Skeletal muscle satellite cell (primary cell): Measurements from ENCODE around the gene CLDN10.

Experiments used
- H3K27me3 ChIP-seq: 2 replicates; pipeline ENCODE4 v1.7.0; 2013; ENCODE audit warnings: low read length; ENCODE audit not compliant: control insufficient read depth, insufficient read depth
- H3K36me3 ChIP-seq: 2 replicates; pipeline ENCODE4 v1.7.0; 2013; ENCODE audit warnings: mild to moderate bottlenecking, control low read depth, low read length; ENCODE audit not compliant: insufficient read depth
- H3K4me1 ChIP-seq: 2 replicates; pipeline ENCODE4 v1.7.0; 2013; ENCODE audit warnings: low read length; ENCODE audit not compliant: control insufficient read depth, insufficient read depth
- H3K4me2 ChIP-seq: 2 replicates; pipeline ENCODE4 v1.7.0; 2013; ENCODE audit warnings: mild to moderate bottlenecking, low read length
- H3K4me3 ChIP-seq: 2 replicates; pipeline ENCODE4 v1.7.0; 2013; ENCODE audit warnings: low read length
- H3K9ac ChIP-seq: 2 replicates; pipeline ENCODE4 v1.7.0; 2013; ENCODE audit warnings: mild to moderate bottlenecking, low read depth, low read length, moderate library complexity
- H3K9me3 ChIP-seq: replicated peaks from 2 replicates; pipeline ENCODE4 v1.7.0; 2013; ENCODE audit warnings: mild to moderate bottlenecking, control low read depth, low read length

Gene CLDN10

DNA sequence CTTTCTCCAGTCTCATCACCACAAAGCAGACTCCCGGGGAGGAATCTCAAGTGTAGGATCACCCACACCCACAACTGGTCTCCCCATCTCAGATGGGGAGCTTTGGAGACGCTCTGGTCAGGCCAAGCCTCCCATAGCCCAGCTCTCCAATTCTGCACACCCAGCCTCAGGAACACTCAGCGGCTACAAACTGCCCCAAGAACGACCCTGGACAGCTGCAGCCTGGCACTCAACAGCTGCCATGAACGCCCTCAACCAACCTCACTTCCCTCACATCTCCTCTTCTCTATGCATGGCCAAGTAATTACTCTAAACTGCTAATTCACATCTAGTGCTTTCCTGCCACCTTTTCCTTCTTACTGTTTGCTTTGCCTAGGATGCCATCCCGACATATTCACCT is 49.4 kb downstream of the CLDN10 start:
- Histone ChIP-seq H3K27me3 (no peaks in the 10 kb centered on the region), H3K4me2 (no peak overlapping the region), H3K9me3 (no peaks in the 10 kb centered on the region), H3K9ac (no peak overlapping the region), H3K4me1 (peaks cover 24% of the 10 kb centered on the region), H3K36me3 (peaks cover 29% of the 10 kb centered on the region), H3K4me3 (no peak overlapping the region)

DNA sequence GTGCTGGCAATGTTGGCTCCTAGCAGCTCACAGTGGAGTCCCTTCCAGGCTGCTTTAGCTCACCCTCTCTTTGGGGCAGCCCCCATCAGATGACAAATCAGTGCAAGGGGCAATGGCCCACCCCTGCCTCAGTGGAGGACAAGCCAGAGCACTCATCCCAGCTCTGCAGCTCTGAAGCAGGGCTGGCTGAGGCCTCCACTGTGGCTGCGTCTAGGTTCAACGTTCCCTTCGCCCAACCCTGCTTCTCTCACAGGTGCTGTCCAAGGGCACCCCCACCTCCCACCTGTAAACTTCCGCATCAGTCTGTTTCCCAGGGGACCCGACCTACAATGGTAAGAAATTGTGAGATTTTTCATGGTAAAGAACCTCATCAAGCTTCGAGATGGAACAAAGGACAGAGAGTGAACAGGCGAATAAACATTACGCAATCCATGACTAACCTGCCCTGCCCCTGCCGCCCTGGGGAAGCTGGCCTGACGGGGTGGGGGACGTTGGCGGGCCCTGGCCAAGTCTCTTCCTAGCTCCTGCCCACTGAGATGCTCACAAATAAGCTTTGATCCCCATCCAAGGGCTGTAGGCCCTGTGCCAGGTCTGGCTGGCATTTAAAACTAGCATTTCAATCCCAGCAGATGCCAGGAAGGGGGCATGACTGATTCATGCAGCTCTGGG is 51.5 kb downstream of the CLDN10 start:
- peaks cover 36% of the 10 kb centered on the region for H3K36me3 ChIP-seq
- peaks cover 36% of the 10 kb centered on the region for H3K4me1 ChIP-seq
- no peaks in the 10 kb centered on the region for H3K9me3 ChIP-seq
- H3K9ac ChIP-seq, result peak overlapping the region; percentile 53
- no peaks in the 10 kb centered on the region for H3K27me3 ChIP-seq
- H3K4me2 ChIP-seq, result peak overlapping the region; percentile 75
- peak overlapping the region; percentile 44 for H3K4me3 ChIP-seq

DNA sequence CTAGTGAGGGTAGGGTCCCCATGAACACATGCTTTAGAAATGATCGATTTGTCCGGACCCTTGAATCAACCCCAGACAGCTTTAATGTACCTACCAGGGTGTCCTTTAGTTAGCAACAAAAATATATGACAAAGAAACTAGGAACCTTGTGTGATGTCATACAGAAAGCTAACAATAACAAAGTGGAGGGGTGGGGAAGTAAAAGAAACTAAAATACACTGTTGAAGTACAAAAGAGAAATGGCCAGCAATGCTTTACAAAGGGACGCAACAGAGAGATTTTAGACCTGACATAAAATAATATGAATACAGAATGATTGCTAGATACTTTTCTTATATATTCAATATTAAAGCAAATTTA is 52.0 kb downstream of the CLDN10 start:
- Histone ChIP-seq H3K4me1 (peaks cover 38% of the 10 kb centered on the region), H3K27me3 (no peaks in the 10 kb centered on the region), H3K36me3 (peaks cover 40% of the 10 kb centered on the region), H3K9ac (peak overlapping the region; percentile 53), H3K4me2 (peak overlapping the region; percentile 75), H3K9me3 (no peaks in the 10 kb centered on the region), H3K4me3 (peak overlapping the region; percentile 44)

DNA sequence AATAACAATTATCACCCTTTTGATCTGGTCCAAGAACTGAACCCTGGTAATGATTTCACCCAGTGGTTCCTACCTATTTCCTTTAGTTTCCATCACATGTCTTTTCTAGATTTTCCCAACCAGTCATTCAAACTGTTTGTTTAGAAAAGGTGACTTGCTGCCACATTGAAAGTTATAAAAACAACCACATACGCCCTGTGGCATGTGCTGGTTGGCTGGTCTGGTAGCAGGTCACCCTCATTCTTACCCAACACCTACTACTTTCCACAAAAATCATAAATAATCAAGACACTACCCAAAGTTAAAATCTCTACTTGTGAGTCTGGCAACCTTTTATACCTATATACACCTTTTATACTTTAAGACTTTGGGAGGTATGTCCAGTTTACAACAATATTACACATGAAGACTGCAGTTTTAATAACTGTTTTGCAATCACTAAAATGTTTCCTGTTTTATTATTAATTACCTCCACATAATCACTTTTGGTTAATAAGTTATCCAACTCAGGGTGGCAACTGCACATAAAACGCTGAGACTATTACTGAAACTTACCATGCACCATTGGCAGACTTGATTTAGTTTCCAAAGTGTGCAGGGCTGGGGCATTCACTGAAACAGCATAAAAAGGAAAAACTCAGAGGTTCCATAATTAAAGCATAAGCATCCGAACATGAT is 53.1 kb downstream of the CLDN10 start:
- Histone ChIP-seq H3K4me2 (no peak overlapping the region), H3K9ac (no peak overlapping the region), H3K4me3 (no peak overlapping the region), H3K9me3 (no peaks in the 10 kb centered on the region), H3K27me3 (no peaks in the 10 kb centered on the region), H3K4me1 (peaks cover 38% of the 10 kb centered on the region), H3K36me3 (peaks cover 35% of the 10 kb centered on the region)

DNA sequence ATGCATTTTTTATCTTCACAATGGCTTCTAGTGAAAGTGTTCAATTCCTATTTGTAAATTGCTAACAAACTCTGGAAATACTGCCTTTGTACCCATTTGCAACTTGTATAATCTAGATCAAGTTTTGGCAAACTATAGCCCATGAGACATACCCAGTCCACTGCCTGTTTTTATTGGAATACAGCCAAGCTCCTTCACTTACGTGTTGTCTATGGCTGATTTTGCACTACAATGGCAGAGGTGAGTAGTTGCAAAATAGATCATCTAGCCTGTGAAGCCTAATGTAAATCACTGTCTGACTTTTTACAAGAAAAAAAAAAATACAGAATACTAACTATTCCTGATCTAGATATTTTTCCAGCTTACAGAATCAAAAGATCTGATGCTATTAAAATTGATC is 54.8 kb downstream of the CLDN10 start:
- Histone ChIP-seq H3K4me1 (peaks cover 38% of the 10 kb centered on the region), H3K36me3 (peaks cover 40% of the 10 kb centered on the region), H3K9ac (no peak overlapping the region), H3K9me3 (no peaks in the 10 kb centered on the region), H3K4me3 (no peak overlapping the region), H3K27me3 (no peaks in the 10 kb centered on the region), H3K4me2 (no peak overlapping the region)

DNA sequence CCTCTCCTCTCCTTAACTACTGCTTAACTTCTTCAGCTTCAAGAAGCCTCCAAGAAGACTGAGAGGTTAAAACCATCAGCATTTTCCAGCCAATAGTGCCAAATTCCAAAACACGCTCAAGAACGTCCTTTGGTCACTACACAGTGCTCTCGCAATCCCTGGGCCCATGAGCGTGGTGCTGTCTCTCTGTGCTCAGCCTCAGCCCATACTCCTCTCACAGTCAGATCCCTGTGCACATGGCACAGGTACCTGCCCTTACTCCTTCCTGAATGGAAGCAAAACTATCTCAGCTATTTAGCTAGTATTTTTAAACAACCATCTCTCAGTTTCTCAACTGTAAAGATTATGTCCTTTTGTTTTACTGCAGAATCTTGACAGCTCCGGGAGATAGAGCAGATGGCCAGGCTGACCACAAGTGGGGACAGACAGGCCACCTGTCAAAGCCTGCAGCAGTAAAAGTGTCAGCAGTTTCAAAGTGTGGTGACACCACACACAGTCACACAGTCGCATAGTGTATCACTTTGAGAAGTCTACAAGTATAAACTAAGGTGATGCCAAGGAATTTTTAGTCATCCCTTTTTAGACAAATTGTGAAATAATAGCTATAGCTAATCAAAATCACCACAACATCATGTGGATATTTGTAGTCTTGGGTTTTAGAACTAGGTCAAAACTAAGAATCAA is 56.3 kb downstream of the CLDN10 start:
- no peak overlapping the region for H3K4me2 ChIP-seq
- H3K4me3 ChIP-seq, result no peak overlapping the region
- no peaks in the 10 kb centered on the region for H3K27me3 ChIP-seq
- H3K4me1 ChIP-seq, result peaks cover 33% of the 10 kb centered on the region
- no peaks in the 10 kb centered on the region for H3K9me3 ChIP-seq
- H3K36me3 ChIP-seq, result peaks cover 40% of the 10 kb centered on the region
- no peak overlapping the region for H3K9ac ChIP-seq

DNA sequence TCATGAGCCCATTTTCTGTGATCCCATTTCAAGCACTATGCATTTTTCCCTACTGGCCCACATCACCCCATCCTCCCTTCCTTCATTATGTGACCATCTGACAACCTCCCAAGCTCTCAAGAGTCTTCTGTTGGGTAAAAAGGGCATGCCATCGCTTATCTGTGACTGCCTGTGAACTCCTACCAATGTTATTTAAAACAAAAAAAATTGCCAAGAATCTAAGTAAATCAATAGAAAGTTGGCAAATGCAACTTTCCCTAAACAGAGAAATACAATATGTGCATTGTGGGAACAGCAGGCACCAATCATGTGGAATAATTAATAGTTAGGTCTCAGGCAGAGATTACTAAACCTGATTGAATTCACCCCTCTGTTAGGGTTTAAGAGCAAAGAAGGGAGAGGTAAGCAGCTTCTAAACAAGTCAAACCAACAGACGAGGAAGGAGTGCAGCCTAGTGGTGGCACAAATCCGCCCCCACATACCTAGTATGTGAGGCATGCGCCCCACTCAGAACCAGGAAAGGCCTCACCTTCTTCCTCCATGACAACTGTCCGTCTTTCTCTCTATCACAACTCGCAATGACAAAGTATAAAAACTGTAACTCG is 62.2 kb downstream of the CLDN10 start:
- peaks cover 55% of the 10 kb centered on the region for H3K36me3 ChIP-seq
- no peak overlapping the region for H3K4me3 ChIP-seq
- H3K9me3 ChIP-seq, result no peaks in the 10 kb centered on the region
- no peaks in the 10 kb centered on the region for H3K27me3 ChIP-seq
- H3K9ac ChIP-seq, result no peak overlapping the region
- no peak overlapping the region for H3K4me2 ChIP-seq
- no peaks in the 10 kb centered on the region for H3K4me1 ChIP-seq

DNA sequence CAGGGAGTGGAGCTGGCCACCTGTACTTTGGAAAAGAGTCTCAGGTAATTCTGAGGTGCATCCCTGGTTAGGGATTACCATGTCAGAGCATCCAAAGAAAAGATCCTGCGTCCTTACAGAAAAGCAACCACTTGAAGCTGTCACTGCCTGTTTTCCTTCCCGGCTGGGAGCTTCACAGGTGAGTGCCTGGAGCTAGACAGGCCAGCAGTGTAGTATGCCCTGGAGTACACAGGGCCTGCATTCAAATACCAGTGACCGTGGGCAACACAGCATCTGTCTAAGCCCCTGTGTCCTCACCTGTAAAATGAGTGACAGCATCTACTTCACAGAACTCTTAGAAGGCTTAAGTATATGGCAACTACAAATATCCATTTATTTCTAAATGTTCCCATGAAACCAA is 63.0 kb downstream of the CLDN10 start:
- H3K4me3 ChIP-seq, result no peak overlapping the region
- no peaks in the 10 kb centered on the region for H3K4me1 ChIP-seq
- peaks cover 63% of the 10 kb centered on the region for H3K36me3 ChIP-seq
- H3K9me3 ChIP-seq, result no peaks in the 10 kb centered on the region
- no peaks in the 10 kb centered on the region for H3K27me3 ChIP-seq
- no peak overlapping the region for H3K9ac ChIP-seq
- H3K4me2 ChIP-seq, result no peak overlapping the region

DNA sequence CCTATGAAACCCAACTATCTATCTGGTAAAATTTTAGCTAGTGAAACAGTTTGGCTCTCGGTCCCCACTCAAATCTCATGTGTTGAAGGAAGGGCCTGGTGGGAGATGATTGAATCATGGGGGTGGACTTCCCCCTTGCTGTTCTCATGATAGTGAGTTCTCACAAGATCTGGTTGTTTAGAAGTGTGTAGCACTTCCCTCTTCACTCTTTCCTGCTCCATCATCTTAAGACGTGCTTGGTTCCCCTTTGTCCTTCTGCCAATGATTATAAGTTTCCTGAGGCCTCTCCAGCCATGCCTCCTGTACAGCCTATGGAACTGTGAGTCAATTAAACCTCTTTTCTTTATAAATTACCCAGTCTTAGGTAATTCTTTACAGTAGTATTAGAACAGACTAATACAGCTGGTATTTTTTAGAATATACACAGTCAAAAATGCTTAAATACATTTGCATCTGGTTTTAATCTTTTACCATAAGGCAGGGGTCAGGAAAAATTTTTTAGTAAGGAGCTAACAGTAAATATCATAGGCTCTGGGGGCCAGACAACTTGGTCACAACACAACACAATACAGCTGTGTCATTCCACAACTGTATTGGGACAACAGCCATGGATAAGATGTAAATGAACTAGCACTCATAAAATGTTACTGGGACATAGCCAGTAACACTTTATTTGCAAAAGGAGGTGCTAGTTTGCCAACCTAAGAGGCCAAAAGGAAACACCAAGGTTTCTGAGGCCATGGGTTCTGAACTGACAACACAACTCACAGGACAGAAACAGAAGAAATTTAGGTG is 67.7 kb downstream of the CLDN10 start:
- H3K36me3 ChIP-seq, result peaks cover 74% of the 10 kb centered on the region
- no peak overlapping the region for H3K4me3 ChIP-seq
- H3K4me2 ChIP-seq, result no peak overlapping the region
- no peaks in the 10 kb centered on the region for H3K27me3 ChIP-seq
- no peaks in the 10 kb centered on the region for H3K9me3 ChIP-seq
- H3K4me1 ChIP-seq, result no peaks in the 10 kb centered on the region
- H3K9ac ChIP-seq, result no peak overlapping the region

DNA sequence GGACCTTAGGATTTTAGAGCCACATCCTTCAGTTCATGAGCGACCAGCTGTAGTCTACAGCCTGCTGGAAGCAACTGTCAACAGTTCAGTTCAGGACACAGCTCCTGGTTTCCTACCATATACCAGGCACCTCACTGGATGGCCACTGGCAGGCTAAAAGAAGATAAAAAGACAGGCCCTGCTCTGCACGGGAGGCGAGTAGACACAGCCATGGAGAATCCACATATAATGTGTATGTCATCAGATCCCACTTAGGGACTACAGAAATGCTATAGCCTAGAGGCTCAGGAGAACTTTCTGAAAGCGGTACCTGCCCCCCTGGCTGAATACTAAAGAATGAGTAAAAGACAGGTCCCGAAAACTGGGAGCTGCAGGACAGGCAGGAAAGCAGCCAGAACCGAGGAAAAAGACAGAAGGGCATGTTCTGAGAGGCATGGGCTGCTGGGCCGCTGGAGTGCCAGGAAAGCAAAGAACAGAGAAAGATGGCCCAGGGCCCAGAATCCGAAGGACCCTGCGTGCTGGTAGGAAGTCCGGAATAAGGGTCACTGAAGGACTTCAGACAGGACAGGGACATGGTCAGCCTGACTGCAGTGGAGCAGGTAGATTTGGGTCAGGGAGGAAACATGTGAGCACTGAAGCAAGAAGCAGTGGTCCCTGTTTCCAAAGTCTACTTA is 68.4 kb downstream of the CLDN10 start:
- H3K4me2 ChIP-seq, result no peak overlapping the region
- H3K9me3 ChIP-seq, result no peaks in the 10 kb centered on the region
- H3K4me3 ChIP-seq, result no peak overlapping the region
- H3K27me3 ChIP-seq, result no peaks in the 10 kb centered on the region
- no peak overlapping the region for H3K9ac ChIP-seq
- H3K36me3 ChIP-seq, result peaks cover 71% of the 10 kb centered on the region
- no peaks in the 10 kb centered on the region for H3K4me1 ChIP-seq
